ENCODE measurements around the gene GJC2. TPM values are rescaled to one million over a fixed set of nuclear protein-coding genes. Genes with fewer than 3 reads are reported as not detected.
A peak's percentile ranks its signal among the peaks of the same experiment; 100 is the strongest.

The GJC2 gene
- total RNA-seq, 1 experiment from 2014 or later = 0.76 TPM

DNA sequence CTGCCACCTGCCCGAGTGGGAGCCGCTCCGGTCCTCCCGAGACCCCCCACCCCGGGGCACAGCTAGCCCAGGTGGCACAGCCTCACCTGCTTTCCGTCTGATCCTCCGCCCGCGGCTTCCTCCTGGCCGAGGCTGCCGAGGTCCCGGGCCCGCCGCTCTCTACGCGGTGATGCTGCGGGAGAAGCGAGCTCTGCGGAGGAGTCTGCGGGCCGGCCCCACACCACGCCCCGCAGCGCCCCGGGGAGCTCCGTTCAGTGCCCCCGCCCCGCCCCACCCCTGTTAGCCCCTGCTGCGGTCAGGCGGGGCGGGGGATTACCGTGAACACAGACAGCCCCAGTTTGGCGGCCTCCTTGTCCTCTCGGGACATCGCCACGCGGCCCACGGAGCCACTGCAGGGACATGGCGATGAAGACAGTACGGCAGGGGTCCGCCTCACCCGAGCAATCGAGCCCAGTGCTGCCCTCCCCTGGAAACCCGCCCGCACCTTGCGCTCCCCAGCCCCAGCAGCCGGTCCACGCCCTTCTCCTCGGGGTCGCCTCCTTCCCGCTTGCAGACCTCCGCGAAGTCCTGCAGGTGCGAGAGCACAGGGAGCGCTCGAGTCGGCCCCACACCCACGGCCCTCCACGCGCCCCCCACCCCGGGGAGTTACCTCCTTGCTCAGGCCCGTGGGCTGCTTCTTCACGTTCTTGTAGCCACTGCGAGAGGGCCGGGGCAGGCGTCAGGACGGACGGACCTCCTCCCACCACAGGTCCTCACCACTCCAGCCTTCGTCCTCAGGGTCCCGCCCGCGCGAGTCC, 47.5 kb upstream of the GJC2 start:
- peak overlapping the region; percentile 94 for H3K4me2 ChIP-seq (ENCODE audit: low read length)
- H3K4me1 ChIP-seq (ENCODE audit: control insufficient read depth in 1 of 2, insufficient read depth in 2 of 2, low read length in 2 of 2) = peaks cover 2 to 21% of the 10 kb centered on the region in 2 experiments; a peak in 3 of 4 replicates
- H3K9me2 ChIP-seq (ENCODE audit: insufficient read depth) = no peaks in the 10 kb centered on the region
- POLR2A ChIA-PET = interaction anchor here (0.7 kb wide), 1 partner anchor 20 kb away, joined by 3 read pairs; the partner anchor contains the start of gene ARF1
- H3K9ac ChIP-seq (ENCODE audit: low read length) = peak overlapping the region; percentile 91
- BruUV-seq (replicated peaks) = no TSS peak
- no peaks in the 10 kb centered on the region for H3K27me3 ChIP-seq (ENCODE audit: insufficient read depth, low read length)
- intact Hi-C loops (cut with micrococcal nuclease) = loop anchor here (1.0 kb wide), 1 partner anchor 103 kb away; no protein-coding TSS in a partner anchor
- TF ChIP-seq CBX3 (IDR thresholded peaks at IDR 0.05; ENCODE audit: low read depth) (no peak), POLR2AphosphoS5 (IDR thresholded peaks at IDR 0.05; ENCODE audit: low read depth, low read length) (no peak), ELF1 (IDR thresholded peaks at IDR 0.05; ENCODE audit: borderline replicate concordance, low read depth) (no peak), JUND (IDR thresholded peaks at IDR 0.05) (no peak), TCF7L2 (IDR thresholded peaks at IDR 0.05; ENCODE audit: borderline replicate concordance, extremely low read depth, insufficient read depth, insufficient read length) (no peak), ZNF274 (IDR thresholded peaks at IDR 0.05; ENCODE audit: low read depth, low read length) (no peak), EGR1 (IDR thresholded peaks at IDR 0.05; ENCODE audit: low read depth) (no peak), POLR2A (IDR thresholded peaks at IDR 0.05; ENCODE audit: borderline replicate concordance, extremely low read depth, insufficient read depth, insufficient read length) (no peak), FOSL1 (IDR thresholded peaks at IDR 0.05; ENCODE audit: low read depth) (no peak), SP1 (IDR thresholded peaks at IDR 0.05; ENCODE audit: low read depth) (no peak), ZFX (IDR thresholded peaks at IDR 0.05) (no peak)
- TF ChIP-seq, protein P1, sequence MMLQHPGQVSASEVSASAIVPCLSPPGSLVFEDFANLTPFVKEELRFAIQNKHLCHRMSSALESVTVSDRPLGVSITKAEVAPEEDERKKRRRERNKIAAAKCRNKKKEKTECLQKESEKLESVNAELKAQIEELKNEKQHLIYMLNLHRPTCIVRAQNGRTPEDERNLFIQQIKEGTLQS (IDR thresholded peaks at IDR 0.05) = no peak
- TF ChIP-seq, protein P2, sequence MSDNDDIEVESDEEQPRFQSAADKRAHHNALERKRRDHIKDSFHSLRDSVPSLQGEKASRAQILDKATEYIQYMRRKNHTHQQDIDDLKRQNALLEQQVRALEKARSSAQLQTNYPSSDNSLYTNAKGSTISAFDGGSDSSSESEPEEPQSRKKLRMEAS (IDR thresholded peaks at IDR 0.05) = no peak
- TF ChIP-seq, protein P3, sequence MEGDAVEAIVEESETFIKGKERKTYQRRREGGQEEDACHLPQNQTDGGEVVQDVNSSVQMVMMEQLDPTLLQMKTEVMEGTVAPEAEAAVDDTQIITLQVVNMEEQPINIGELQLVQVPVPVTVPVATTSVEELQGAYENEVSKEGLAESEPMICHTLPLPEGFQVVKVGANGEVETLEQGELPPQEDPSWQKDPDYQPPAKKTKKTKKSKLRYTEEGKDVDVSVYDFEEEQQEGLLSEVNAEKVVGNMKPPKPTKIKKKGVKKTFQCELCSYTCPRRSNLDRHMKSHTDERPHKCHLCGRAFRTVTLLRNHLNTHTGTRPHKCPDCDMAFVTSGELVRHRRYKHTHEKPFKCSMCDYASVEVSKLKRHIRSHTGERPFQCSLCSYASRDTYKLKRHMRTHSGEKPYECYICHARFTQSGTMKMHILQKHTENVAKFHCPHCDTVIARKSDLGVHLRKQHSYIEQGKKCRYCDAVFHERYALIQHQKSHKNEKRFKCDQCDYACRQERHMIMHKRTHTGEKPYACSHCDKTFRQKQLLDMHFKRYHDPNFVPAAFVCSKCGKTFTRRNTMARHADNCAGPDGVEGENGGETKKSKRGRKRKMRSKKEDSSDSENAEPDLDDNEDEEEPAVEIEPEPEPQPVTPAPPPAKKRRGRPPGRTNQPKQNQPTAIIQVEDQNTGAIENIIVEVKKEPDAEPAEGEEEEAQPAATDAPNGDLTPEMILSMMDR (IDR thresholded peaks at IDR 0.05 in 2 of 3, conservative IDR thresholded peaks at IDR 0.05 in 1 of 3; ENCODE audit: borderline replicate concordance in 1 of 3, insufficient read depth in 1 of 3, low read depth in 2 of 3, low read length in 2 of 3) = no peak
- TF ChIP-seq, protein P4, sequence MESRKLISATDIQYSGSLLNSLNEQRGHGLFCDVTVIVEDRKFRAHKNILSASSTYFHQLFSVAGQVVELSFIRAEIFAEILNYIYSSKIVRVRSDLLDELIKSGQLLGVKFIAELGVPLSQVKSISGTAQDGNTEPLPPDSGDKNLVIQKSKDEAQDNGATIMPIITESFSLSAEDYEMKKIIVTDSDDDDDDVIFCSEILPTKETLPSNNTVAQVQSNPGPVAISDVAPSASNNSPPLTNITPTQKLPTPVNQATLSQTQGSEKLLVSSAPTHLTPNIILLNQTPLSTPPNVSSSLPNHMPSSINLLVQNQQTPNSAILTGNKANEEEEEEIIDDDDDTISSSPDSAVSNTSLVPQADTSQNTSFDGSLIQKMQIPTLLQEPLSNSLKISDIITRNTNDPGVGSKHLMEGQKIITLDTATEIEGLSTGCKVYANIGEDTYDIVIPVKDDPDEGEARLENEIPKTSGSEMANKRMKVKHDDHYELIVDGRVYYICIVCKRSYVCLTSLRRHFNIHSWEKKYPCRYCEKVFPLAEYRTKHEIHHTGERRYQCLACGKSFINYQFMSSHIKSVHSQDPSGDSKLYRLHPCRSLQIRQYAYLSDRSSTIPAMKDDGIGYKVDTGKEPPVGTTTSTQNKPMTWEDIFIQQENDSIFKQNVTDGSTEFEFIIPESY (IDR thresholded peaks at IDR 0.05; ENCODE audit: extremely low read depth, insufficient replicate concordance, low read length) = no peak
- TF ChIP-seq, protein P5, sequence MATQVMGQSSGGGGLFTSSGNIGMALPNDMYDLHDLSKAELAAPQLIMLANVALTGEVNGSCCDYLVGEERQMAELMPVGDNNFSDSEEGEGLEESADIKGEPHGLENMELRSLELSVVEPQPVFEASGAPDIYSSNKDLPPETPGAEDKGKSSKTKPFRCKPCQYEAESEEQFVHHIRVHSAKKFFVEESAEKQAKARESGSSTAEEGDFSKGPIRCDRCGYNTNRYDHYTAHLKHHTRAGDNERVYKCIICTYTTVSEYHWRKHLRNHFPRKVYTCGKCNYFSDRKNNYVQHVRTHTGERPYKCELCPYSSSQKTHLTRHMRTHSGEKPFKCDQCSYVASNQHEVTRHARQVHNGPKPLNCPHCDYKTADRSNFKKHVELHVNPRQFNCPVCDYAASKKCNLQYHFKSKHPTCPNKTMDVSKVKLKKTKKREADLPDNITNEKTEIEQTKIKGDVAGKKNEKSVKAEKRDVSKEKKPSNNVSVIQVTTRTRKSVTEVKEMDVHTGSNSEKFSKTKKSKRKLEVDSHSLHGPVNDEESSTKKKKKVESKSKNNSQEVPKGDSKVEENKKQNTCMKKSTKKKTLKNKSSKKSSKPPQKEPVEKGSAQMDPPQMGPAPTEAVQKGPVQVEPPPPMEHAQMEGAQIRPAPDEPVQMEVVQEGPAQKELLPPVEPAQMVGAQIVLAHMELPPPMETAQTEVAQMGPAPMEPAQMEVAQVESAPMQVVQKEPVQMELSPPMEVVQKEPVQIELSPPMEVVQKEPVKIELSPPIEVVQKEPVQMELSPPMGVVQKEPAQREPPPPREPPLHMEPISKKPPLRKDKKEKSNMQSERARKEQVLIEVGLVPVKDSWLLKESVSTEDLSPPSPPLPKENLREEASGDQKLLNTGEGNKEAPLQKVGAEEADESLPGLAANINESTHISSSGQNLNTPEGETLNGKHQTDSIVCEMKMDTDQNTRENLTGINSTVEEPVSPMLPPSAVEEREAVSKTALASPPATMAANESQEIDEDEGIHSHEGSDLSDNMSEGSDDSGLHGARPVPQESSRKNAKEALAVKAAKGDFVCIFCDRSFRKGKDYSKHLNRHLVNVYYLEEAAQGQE (IDR thresholded peaks at IDR 0.05; ENCODE audit: low read depth) = no peak
- no peaks in the 10 kb centered on the region for H3K9me3 ChIP-seq (ENCODE audit: control insufficient read depth in 1 of 2, insufficient read depth in 1 of 2, low read depth in 1 of 2, low read length in 2 of 2)
- no peaks in the 10 kb centered on the region for H4K20me1 ChIP-seq (ENCODE audit: insufficient read depth)
- DNase-seq (ENCODE audit: low read depth, low spot score) (no peak), ATAC-seq (peak; percentile 48)
- H2AFZ ChIP-seq (ENCODE audit: low read depth, low read length, poor library complexity, severe bottlenecking) = no peak overlapping the region
- peaks cover 50% of the 10 kb centered on the region for H3K79me2 ChIP-seq (ENCODE audit: insufficient read depth, low read length)
- peak overlapping the region; percentile 85 for H3K27ac ChIP-seq (ENCODE audit: low read depth, low read length)
- RAD21 ChIA-PET (ENCODE audit: low non-redundant PET in 1 of 2, low total read pairs in 2 of 2, uncharacterized antibody in 2 of 2, unreplicated experiment in 2 of 2) = interaction anchor here in 1 of 2 experiments (0.9 kb wide), 1 partner anchor 103 kb away, joined by 3 read pairs; no protein-coding TSS in a partner anchor
- CTCF ChIA-PET = interaction anchor here (1.0 kb wide), 1 partner anchor 20 kb away, joined by 4 read pairs; the partner anchor contains the start of gene ARF1
- peak overlapping the region; percentile 82 to 91 for H3K4me3 ChIP-seq (replicated peaks in 1 of 2; ENCODE audit: low read depth in 1 of 2, low read length in 2 of 2)
- H3K36me3 ChIP-seq (ENCODE audit: control insufficient read depth in 1 of 2, insufficient read depth in 2 of 2, low read length in 2 of 2) = peaks cover 12 to 28% of the 10 kb centered on the region in 2 experiments; a peak in 3 of 4 replicates

Data from HCT116 (cell line).